NCI-H446 treated with DMSO at 0.1 percent for 48 hours (cell line): Measurements from ENCODE around the gene CHRD.
"Not testable (repeated sequence)": the region's sequence is repeated elsewhere in the genome, so short reads cannot be mapped to it uniquely, and the experiment has no call there.

Experiments
- DNase-seq: peaks from one replicate; lab custom pipeline; 2025; lab: John Stamatoyannopoulos, UW

Gene CHRD

DNA sequence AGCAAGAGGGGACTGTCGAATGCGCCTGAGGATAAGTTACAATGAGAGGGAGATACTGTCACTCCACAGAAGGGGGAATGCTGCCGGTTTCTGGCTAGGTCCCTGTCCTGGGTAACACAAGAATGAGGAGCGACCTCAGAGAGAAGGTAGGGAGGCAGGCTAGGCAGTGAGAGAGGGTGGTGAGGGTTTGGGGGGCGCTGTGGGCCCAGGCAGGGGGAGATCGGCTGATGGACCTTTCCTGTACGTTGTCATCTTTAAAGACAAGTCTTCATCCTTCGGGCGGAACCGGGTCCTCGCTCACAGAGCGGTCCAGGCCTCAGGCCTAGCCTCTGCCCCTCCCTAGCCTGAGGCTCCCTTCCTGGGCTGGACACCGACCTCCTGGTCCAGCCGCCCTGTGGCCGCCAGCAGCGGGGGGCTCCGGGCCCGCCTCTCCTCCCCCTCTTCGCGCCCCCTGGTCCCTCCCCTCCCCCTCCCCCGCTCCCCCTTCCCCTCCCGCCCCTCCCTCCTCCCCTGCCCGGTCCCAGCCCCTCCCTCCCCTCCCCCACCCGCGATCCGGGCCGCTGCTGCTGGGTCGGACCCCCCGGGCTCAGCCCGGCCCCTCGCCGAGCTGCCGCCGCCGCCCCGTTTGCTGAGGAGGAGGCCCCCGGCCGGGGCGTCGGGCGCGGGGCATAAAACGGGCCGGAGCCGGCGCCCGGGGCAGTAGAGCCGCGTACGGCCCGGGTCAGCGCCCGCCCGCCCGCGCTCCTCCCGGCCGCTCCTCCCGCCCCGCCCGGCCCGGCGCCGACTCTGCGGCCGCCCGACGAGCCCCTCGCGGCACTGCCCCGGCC is at the start of gene CHRD:
Gene CHRD, plus strand, starts transcription at position 697 of the 827 bp plus-strand sequence. CDS start 265 bp downstream, outside the sequence.
- no peak for DNase-seq

DNA sequence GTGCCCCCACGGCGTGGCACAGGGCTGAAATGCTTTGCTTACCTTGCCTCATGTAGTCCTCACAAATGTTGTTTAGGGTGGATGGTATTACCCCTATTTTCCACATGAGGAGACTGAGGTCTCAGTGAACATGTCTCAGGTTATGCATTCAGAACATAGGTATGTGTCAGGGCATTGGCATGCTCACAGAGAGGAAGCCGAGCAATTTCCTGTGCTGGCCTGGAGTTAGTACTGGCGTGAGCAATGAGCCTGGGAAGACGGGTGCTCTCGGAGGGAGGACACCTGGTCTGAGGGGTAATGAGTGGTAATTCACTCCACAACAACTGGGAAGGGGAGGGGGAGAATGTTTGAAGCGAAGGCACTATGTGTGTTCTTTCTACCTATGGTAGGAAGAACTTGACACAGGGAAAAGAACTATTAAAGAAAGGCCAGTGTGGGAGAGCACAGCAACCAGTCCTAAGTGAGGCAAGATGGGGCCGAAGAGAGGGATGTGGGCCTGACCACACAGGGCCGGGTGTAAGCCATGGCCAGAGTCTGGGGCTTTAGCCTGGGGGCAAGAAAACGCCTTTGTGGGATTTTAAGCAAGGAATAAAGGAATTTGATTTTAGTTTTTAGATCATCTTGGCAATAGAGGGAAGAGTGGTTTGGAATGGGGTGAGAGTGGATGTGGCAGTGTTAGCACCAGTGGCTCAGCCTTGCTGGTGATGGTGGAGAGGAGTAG is 47.3 kb upstream of the CHRD start:
- DNase-seq, result no peak

GRCh38 chr3:184333190-184333589 is 46.7 kb upstream of the CHRD start:
- no peak for DNase-seq

GRCh38 chr3:184333700-184334099 is 46.2 kb upstream of the CHRD start:
- no peak for DNase-seq

DNA sequence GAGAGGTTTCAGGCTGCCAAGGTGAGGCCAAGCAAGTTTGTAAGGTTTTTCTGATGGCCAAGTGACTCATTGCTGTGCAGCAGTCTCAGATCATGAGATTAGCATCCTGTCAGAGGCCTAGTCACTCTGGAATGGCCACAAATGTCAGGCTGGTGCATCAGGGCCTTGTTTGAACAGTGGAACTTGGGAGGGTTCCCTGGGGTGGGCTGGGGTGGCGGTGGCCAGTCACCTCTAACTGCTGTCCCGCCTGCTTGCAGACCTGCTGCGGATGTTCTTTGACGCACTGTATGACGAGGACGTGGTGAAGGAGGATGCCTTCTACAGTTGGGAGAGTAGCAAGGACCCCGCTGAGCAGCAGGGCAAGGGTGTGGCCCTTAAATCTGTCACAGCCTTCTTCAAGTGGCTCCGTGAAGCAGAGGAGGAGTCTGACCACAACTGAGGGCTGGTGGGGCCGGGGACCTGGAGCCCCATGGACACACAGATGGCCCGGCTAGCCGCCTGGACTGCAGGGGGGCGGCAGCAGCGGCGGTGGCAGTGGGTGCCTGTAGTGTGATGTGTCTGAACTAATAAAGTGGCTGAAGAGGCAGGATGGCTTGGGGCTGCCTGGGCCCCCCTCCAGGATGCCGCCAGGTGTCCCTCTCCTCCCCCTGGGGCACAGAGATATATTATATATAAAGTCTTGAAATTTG is 45.2 kb upstream of the CHRD start:
- no peak for DNase-seq

DNA sequence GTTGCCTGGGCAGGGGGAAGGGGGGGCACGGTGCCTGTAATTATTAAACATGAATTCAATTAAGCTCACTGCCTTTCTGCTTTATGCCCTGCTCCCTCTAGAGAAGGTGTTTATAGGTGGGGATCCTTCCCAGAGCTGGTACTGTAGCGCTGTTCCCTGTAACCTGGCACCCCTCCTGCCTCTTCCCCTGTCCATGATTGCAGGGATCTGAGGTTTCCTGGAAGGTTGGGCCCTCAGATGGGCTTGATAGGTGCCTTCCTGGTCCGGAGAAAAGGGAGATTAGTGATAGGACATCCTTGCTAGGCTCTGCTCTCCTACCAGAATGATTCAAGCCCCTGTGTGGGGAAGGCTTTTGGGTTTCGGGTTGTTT is 44.6 kb upstream of the CHRD start:
- DNase-seq, result no peak

DNA sequence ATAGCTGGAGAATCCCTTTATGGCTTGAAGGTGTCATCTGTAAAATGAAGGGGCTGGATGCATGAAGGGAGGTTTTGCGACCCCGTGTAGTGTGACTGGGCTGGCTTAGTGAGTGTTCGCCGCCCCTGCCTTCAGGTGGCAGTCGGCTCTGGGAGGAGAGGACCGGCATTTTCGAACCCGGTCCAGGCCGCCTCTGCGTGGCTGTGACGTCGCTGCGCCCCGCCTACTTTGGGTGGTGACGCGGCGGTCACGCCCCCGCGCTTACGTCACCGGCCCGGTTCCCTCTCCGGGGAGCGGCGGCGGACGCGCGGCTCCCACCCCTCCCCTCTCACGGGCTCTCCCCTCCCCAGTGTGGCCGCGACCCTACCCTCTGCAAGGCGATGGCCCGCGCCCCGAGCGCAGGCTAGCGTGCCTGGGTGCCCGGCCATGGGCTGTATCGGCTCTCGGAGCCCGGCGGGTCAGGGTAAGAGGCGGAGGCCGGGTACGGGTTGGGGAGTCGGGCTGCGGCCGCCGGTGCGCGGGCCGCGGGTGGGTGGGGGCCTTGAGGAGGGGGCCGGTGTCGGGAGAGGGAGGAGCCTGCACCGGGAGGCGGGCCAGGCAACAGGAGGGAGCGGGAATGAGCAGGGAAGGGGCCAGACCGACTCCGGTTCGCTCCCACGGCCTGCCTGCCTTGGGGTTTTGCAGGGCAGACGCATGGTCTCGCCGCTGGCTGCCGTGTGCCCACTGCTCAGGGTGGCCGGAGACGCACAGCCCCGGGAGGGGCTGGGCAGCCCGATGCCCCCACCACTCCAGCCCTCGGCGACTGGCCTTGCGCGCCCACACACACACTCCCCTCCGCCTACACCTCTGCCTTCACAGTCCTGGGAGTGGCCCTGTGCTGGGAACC is 44.0 kb upstream of the CHRD start:
- DNase-seq, result peak; percentile 61

GRCh38 chr3:184336547-184337398 is 43.1 kb upstream of the CHRD start:
- peak; percentile 51 for DNase-seq

DNA sequence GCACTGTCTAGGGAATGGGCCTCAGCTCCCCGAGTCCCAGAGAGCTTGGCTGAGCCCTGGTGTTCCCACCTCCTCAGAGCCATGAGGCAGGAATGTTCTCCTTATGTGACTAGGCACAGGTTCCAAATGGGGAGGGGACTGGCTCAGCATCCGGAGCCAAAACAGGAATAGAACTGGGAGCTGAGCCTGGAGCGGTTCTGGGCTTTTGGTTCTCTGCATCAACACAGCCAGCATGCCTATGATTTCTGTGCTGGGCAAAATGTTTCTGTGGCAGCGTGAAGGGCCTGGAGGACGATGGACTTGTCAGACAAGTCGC is 42.5 kb upstream of the CHRD start, which contains the start of gene FAM131A:
Gene FAM131A, plus strand, starts transcription at position 202 of the 316 bp plus-strand sequence. Its CDS starts 31 bp downstream, at position 233.
- peak; percentile 51 for DNase-seq

DNA sequence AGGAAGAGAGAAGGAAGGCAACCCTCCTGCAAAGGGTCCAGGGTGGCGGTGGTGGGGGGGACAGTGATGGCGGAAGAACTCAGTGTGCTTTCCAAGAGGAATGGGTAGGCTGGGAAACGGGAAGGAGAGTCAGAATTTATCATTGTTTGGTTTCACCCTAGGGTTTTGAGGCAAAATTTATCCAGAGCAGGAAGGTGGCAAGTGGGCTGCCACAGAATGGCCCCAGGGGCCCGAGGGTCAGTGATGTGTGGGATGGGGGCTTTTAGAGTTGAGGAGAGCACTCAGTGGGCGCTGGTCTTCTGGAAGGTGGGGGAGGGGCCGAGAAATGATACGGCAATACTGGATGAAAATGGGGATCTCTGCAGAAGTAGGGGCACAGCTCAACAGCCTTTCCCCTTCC is 41.9 kb upstream of the CHRD start:
- DNase-seq, result no peak

GRCh38 chr3:184338511-184338945 is 41.3 kb upstream of the CHRD start:
- DNase-seq, result peak; percentile 66

DNA sequence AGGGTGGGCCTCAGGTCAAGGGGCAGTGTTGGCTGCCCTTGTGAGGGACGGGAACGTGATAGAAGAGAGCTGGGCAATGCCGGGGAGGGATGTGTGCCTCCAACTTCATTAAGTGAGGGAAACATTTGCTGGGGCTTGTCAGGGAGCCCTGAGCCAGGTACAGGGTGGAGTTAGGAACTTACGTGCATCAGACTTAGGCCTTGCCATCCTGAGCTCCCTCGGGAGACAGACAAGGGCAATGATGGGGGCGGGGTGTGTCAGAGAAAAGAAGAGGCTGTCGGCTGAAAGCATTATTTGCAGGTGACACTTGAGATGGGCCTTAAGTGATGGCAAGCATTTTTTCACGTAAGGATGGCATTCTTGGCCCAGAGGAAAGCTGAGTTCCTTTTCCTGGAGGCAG is 40.9 kb upstream of the CHRD start:
- no peak for DNase-seq

GRCh38 chr3:184339451-184340135 is 40.3 kb upstream of the CHRD start:
- DNase-seq, result not testable (repeated sequence)

GRCh38 chr3:184341925-184342324 is 37.9 kb upstream of the CHRD start:
- DNase-seq, result no peak

- no peak for DNase-seq
Observed at GRCh38 chr3:184343200-184343876, 36.5 kb upstream of the CHRD start.

- no peak for DNase-seq
Observed at GRCh38 chr3:184344579-184345316, 35.1 kb upstream of the CHRD start.

GRCh38 chr3:184345317-184346144 is 34.3 kb upstream of the CHRD start:
- DNase-seq, result no peak
